ENCODE data around the gene C3orf22. TPM values are rescaled to one million over a fixed set of nuclear protein-coding genes. Genes with fewer than 3 reads are reported as not detected.

Gene C3orf22
- total and polyA plus RNA-seq, 9 of the 15 experiments (the other 6 are each of a cell fraction or from before 2014, with no cell fraction given) = not detected

GRCh38 chr3:126573492-126574117 lies 14.9 kb upstream of the C3orf22 start:
- peak; percentile 91 for ATAC-seq
- no TSS peak for BruUV-seq (replicated peaks)
- H3K27ac ChIP-seq (ENCODE audit: extremely low read depth, low read depth, low read length) = no peak overlapping the region
- no peaks in the 10 kb centered on the region for H4K20me1 ChIP-seq (replicated peaks; ENCODE audit: control insufficient read depth, insufficient read depth, low read length)
- no peaks in the 10 kb centered on the region for H3K79me2 ChIP-seq (ENCODE audit: control insufficient read depth, insufficient read depth, low read length)
- H3K36me3 ChIP-seq (ENCODE audit: control insufficient read depth, insufficient read depth, low read length) = no peaks in the 10 kb centered on the region
- peaks cover 0 to 10% of the 10 kb centered on the region in 2 experiments; a peak in 1 of 5 replicates for H3K27me3 ChIP-seq (ENCODE audit: control insufficient read depth in 2 of 2, insufficient read depth in 2 of 2, low read length in 2 of 2)
- peak; percentile 84 for FAIRE-seq
- in situ Hi-C loops (cut with MboI) (no loop called here), intact Hi-C loops (cut with micrococcal nuclease) (no loop called here)
- peak overlapping the region; percentile 66 for H3K4me2 ChIP-seq (ENCODE audit: insufficient read depth, low read length)
- H2AFZ ChIP-seq (ENCODE audit: low read depth, low read length) = peak overlapping the region; percentile 90
- H3K4me1 ChIP-seq (replicated peaks in 1 of 2; ENCODE audit: control insufficient read depth in 2 of 2, insufficient read depth in 2 of 2, low read length in 2 of 2) = no peaks in the 10 kb centered on the region; a peak in 2 of 5 replicates
- peak; percentile 20 to 67 (median 38) for DNase-seq (ENCODE audit: extremely low read depth in 1 of 4, low spot score in 3 of 4)
- no peaks in the 10 kb centered on the region for H3K9me3 ChIP-seq (replicated peaks; ENCODE audit: control insufficient read depth, insufficient read depth, low read depth, low read length)
- H3K9ac ChIP-seq (ENCODE audit: insufficient read depth in 1 of 2, low read depth in 2 of 2, low read length in 2 of 2) = peak overlapping the region in 1 of 2 experiments; percentile 64; a peak in 1 of 4 replicates
- 4% methylated on average over 15 of the region's 15 CpGs for WGBS (ENCODE audit: insufficient coverage, low coverage, missing lambda C conversion rate)
- ChIA-PET POLR2A (no interaction called here), CTCF (ENCODE audit: low intra/inter-chr PET ratio) (no interaction called here)
- H3K4me3 ChIP-seq = no peak overlapping the region
- H3K9me1 ChIP-seq (ENCODE audit: control insufficient read depth, insufficient read depth, low read length) = no peaks in the 10 kb centered on the region
- TF ChIP-seq PRPF4 (IDR thresholded peaks at IDR 0.05; ENCODE audit: insufficient read depth, low read depth, low read length, poor library complexity, severe bottlenecking) (no peak), MEIS2 (IDR thresholded peaks at IDR 0.05; ENCODE audit: partially characterized antibody) (peak; percentile 35), MGA (IDR thresholded peaks at IDR 0.05) (peak; percentile 46; the same call in 1 of the 2 replicates), MYC (IDR thresholded peaks at IDR 0.05; ENCODE audit: low read depth, low read length) (0 out of 2 replicates have a peak, but pooled peaks have one; percentile 13), MYC (CRISPR knock-in tag; IDR thresholded peaks at IDR 0.05; ENCODE audit: borderline replicate concordance, low read depth) (no peak)
- TF ChIP-seq, protein P1, sequence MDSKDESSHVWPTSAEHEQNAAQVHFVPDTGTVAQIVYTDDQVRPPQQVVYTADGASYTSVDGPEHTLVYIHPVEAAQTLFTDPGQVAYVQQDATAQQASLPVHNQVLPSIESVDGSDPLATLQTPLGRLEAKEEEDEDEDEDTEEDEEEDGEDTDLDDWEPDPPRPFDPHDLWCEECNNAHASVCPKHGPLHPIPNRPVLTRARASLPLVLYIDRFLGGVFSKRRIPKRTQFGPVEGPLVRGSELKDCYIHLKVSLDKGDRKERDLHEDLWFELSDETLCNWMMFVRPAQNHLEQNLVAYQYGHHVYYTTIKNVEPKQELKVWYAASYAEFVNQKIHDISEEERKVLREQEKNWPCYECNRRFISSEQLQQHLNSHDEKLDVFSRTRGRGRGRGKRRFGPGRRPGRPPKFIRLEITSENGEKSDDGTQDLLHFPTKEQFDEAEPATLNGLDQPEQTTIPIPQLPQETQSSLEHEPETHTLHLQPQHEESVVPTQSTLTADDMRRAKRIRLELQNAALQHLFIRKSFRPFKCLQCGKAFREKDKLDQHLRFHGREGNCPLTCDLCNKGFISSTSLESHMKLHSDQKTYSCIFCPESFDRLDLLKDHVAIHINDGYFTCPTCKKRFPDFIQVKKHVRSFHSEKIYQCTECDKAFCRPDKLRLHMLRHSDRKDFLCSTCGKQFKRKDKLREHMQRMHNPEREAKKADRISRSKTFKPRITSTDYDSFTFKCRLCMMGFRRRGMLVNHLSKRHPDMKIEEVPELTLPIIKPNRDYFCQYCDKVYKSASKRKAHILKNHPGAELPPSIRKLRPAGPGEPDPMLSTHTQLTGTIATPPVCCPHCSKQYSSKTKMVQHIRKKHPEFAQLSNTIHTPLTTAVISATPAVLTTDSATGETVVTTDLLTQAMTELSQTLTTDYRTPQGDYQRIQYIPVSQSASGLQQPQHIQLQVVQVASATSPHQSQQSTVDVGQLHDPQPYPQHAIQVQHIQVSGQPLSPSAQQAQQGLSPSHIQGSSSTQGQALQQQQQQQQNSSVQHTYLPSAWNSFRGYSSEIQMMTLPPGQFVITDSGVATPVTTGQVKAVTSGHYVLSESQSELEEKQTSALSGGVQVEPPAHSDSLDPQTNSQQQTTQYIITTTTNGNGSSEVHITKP (IDR thresholded peaks at IDR 0.05; ENCODE audit: partially characterized antibody) = peak; percentile 42

All from K562 (cell line).